ENCODE data around the gene MAPK8. TPM values are rescaled to one million over a fixed set of nuclear protein-coding genes. Genes with fewer than 3 reads are reported as not detected.

MAPK8 gene
- total RNA-seq, 1 donor from 2014 or later: 22.4 TPM

- no peak for ATAC-seq
- DNase-seq (ENCODE audit: low spot score): no peak
Observed at GRCh38 chr10:48381971-48382370, 75.5 kb downstream of the MAPK8 start.

- DNase-seq (ENCODE audit: low spot score) (no peak), ATAC-seq (no peak)
Observed at GRCh38 chr10:48382982-48383381, 76.5 kb downstream of the MAPK8 start.

GRCh38 chr10:48383393-48383792 lies 76.9 kb downstream of the MAPK8 start:
- no peak for ATAC-seq
- DNase-seq (ENCODE audit: low spot score): no peak

GRCh38 chr10:48384699-48384982 lies 78.2 kb downstream of the MAPK8 start:
- DNase-seq (ENCODE audit: low spot score) (no peak), ATAC-seq (no peak)

- DNase-seq (ENCODE audit: low spot score) (no peak), ATAC-seq (no peak)
Observed at GRCh38 chr10:48389272-48389671, 82.8 kb downstream of the MAPK8 start.

GRCh38 chr10:48389846-48390557 lies 83.5 kb downstream of the MAPK8 start:
- ATAC-seq: peak; percentile 42
- DNase-seq (ENCODE audit: low spot score): no peak

- ATAC-seq (no peak), DNase-seq (ENCODE audit: low spot score) (no peak)
Observed at GRCh38 chr10:48390558-48390871, 84.0 kb downstream of the MAPK8 start.

- DNase-seq (ENCODE audit: low spot score): no peak
- no peak for ATAC-seq
Observed at GRCh38 chr10:48390933-48391845, 84.7 kb downstream of the MAPK8 start.

- no peak for ATAC-seq
- DNase-seq (ENCODE audit: low spot score): no peak
Observed at GRCh38 chr10:48391994-48392393, 85.5 kb downstream of the MAPK8 start.

- ATAC-seq (no peak), DNase-seq (ENCODE audit: low spot score) (no peak)
Observed at GRCh38 chr10:48398261-48398660, 91.8 kb downstream of the MAPK8 start.

GRCh38 chr10:48399056-48399541 lies 92.6 kb downstream of the MAPK8 start:
- no peak for DNase-seq (ENCODE audit: low spot score)

GRCh38 chr10:48399551-48399950 lies 93.1 kb downstream of the MAPK8 start:
- no peak for ATAC-seq
- DNase-seq (ENCODE audit: low spot score): no peak

More at GRCh38 chr10:48399056-48399541, 92.6 kb downstream of the MAPK8 start:
- no peak for ATAC-seq

GRCh38 chr10:48400129-48400849 lies 93.8 kb downstream of the MAPK8 start:
- DNase-seq (ENCODE audit: low spot score) (no peak), ATAC-seq (no peak)

- ATAC-seq: no peak
- DNase-seq (ENCODE audit: low spot score): no peak
Observed at GRCh38 chr10:48400850-48401220, 94.4 kb downstream of the MAPK8 start.

GRCh38 chr10:48404646-48405045 lies 98.2 kb downstream of the MAPK8 start:
- DNase-seq (ENCODE audit: low spot score): no peak
- no peak for ATAC-seq

GRCh38 chr10:48406204-48406603 lies 99.7 kb downstream of the MAPK8 start:
- no peak for DNase-seq (ENCODE audit: low spot score)
- ATAC-seq: no peak

- DNase-seq (ENCODE audit: low spot score) (no peak), ATAC-seq (no peak)
Observed at GRCh38 chr10:48406658-48407057, 100.2 kb downstream of the MAPK8 start.

- ATAC-seq (no peak), DNase-seq (ENCODE audit: low spot score) (no peak)
Observed at GRCh38 chr10:48410503-48410902, 104.0 kb downstream of the MAPK8 start.

- ATAC-seq (no peak), DNase-seq (ENCODE audit: low spot score) (no peak)
Observed at GRCh38 chr10:48411510-48411909, 105.0 kb downstream of the MAPK8 start.

- no peak for ATAC-seq
- no peak for DNase-seq (ENCODE audit: low spot score)
Observed at GRCh38 chr10:48412081-48412480, 105.6 kb downstream of the MAPK8 start.

GRCh38 chr10:48412933-48413332 lies 106.5 kb downstream of the MAPK8 start:
- DNase-seq (ENCODE audit: low spot score): no peak
- ATAC-seq: no peak

GRCh38 chr10:48414160-48414559 lies 107.7 kb downstream of the MAPK8 start:
- no peak for ATAC-seq
- DNase-seq (ENCODE audit: low spot score): no peak
